ENCODE results near the gene CCL3.
"Not testable (repeated sequence)": the region's sequence is repeated elsewhere in the genome, so short reads cannot be mapped to it uniquely, and the experiment has no call there.

Gene CCL3

GRCh38 chr17:36089888-36090836, at the start of gene CCL3:
TSS of gene CCL3 (minus strand) at chr17:36090143. CDS start at chr17:36090058, 85 bp downstream.
- peak; percentile 17 for DNase-seq (ENCODE audit: low spot score)

- DNase-seq (ENCODE audit: low spot score) = no peak
Observed at GRCh38 chr17:36136439-36136838, 46.5 kb upstream of the CCL3 start.

GRCh38 chr17:36136036-36136435, 46.1 kb upstream of the CCL3 start:
- DNase-seq (ENCODE audit: low spot score) = no peak

GRCh38 chr17:36135465-36135864, 45.5 kb upstream of the CCL3 start:
- no peak for DNase-seq (ENCODE audit: low spot score)

- no peak for DNase-seq (ENCODE audit: low spot score)
Observed at GRCh38 chr17:36133602-36134236, 43.8 kb upstream of the CCL3 start.

- no peak for DNase-seq (ENCODE audit: low spot score)
Observed at GRCh38 chr17:36132421-36132831, 42.5 kb upstream of the CCL3 start.

- DNase-seq (ENCODE audit: low spot score) = no peak
Observed at GRCh38 chr17:36131931-36132330, 42.0 kb upstream of the CCL3 start.

GRCh38 chr17:36131421-36131820, 41.5 kb upstream of the CCL3 start:
- no peak for DNase-seq (ENCODE audit: low spot score)

- no peak for DNase-seq (ENCODE audit: low spot score)
Observed at GRCh38 chr17:36130346-36130745, 40.4 kb upstream of the CCL3 start.

- no peak for DNase-seq (ENCODE audit: low spot score)
Observed at GRCh38 chr17:36129616-36130015, 39.7 kb upstream of the CCL3 start.

GRCh38 chr17:36128411-36128978, 38.6 kb upstream of the CCL3 start:
- no peak for DNase-seq (ENCODE audit: low spot score)

GRCh38 chr17:36127911-36128310, 38.0 kb upstream of the CCL3 start:
- no peak for DNase-seq (ENCODE audit: low spot score)

- no peak for DNase-seq (ENCODE audit: low spot score)
Observed at GRCh38 chr17:36127199-36127893, 37.4 kb upstream of the CCL3 start.

GRCh38 chr17:36124879-36125824, 35.2 kb upstream of the CCL3 start:
- DNase-seq (ENCODE audit: low spot score) = no peak

GRCh38 chr17:36123431-36123830, 33.5 kb upstream of the CCL3 start:
- DNase-seq (ENCODE audit: low spot score) = no peak

GRCh38 chr17:36121099-36121498, 31.2 kb upstream of the CCL3 start:
- DNase-seq (ENCODE audit: low spot score) = not testable (repeated sequence)

GRCh38 chr17:36120221-36120620, 30.3 kb upstream of the CCL3 start:
- no peak for DNase-seq (ENCODE audit: low spot score)

GRCh38 chr17:36118477-36119353, 28.8 kb upstream of the CCL3 start:
- DNase-seq (ENCODE audit: low spot score) = no peak

GRCh38 chr17:36117505-36118382, 27.8 kb upstream of the CCL3 start:
- DNase-seq (ENCODE audit: low spot score) = no peak
